ENCODE measurements around the gene PIGC. TPM values are rescaled to one million over a fixed set of nuclear protein-coding genes. Genes with fewer than 3 reads are reported as not detected.

The PIGC gene
- total RNA-seq, 1 donor from 2014 or later = 11.5 TPM

GRCh38 chr1:172405912-172406311 is 38.0 kb downstream of the PIGC start:
- intact Hi-C loops (cut with DNase I) = no loop called here

DNA sequence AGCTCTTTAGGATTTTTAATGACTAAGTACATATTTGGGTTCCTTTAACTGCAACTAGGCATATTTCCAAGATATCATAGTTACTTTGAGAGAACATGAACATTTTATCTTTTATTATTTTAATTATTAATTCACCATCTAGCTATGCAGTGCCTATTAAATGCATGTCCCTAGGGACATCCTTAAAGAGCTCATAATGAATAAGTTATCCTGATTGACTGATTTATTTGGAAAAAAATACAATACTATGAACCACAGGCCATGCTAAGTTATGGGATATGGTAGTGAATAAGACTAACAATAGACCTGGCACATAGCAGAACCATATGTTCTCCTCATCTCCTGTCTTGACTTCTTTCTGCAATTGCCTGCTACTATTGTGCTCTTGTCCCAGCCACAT is 39.7 kb downstream of the PIGC start:
- intact Hi-C loops (cut with DNase I) = loop anchor here (5.0 kb wide), 1 partner anchor 267 kb away; no protein-coding TSS in a partner anchor
- DNase-seq (ENCODE audit: low spot score) = no peak

More at GRCh38 chr1:172405912-172406311, 38.0 kb downstream of the PIGC start:
- DNase-seq (ENCODE audit: low spot score) = no peak

DNA sequence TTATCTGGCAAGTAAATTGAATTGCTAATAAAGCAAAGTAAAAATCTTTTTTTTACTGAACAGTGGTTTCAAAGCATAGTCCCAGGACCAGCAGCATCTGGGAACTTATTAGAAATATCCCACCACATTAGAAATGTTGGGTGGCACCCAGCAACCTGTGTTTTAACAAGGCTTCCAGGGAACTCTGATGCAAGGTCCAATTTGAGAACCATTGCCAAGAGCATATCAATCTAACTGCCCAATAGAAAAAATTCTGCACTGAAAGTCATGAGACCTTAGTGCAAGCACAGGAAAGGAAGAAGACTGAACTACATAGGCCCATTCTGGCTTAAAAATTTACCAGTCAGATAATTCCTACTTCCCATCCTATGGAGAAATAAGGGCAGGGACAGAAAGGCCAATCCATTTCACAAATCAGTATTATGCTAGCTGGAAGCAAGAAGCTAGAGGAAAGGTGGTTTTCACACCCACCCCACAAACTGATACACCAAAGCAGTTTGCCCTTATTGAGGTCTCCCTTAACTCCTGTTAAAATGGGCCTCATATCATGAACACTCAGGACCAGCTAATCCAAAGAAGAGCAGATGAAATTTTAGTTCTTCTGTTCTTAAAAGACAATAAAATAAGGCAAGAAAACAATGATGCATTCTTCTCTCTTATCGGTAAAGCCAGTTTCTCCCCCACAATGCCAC is 40.8 kb downstream of the PIGC start:
- intact Hi-C loops (cut with DNase I) = loop anchor here (1.0 to 5.0 kb wide), 2 partner anchors 9 to 266 kb away; no protein-coding TSS in a partner anchor
- no peak for DNase-seq (ENCODE audit: low spot score)

DNA sequence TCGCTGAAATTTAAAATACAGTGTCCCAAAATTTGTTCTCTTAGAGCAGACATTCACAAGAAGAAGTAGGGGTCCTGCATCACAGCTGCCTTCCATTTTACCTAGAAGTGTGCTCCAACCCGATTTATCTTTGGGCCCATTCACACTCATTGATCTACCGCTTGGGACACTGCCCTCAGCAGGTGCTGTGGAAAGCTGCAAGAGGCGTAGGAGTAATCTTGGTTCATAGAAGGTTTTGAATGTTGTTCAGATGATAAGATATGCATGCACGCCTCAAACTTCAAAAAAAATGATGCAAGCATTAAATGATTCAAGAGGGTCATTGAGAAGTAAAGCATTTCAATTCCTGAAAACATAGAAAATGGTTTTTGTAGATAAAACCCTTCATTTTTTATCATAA is 42.0 kb downstream of the PIGC start:
- intact Hi-C loops (cut with DNase I) = loop anchor here (1.0 to 5.0 kb wide), 2 partner anchors 10 to 265 kb away; no protein-coding TSS in a partner anchor
- DNase-seq (ENCODE audit: low spot score) = no peak

- intact Hi-C loops (cut with DNase I) = loop anchor here (5.0 kb wide), 1 partner anchor 264 kb away; no protein-coding TSS in a partner anchor
- no peak for DNase-seq (ENCODE audit: low spot score)
Observed at GRCh38 chr1:172401477-172401876, 42.4 kb downstream of the PIGC start.

GRCh38 chr1:172400722-172401105 is 43.2 kb downstream of the PIGC start:
- intact Hi-C loops (cut with DNase I) = loop anchor here (5.0 kb wide), 1 partner anchor 263 kb away; no protein-coding TSS in a partner anchor
- DNase-seq (ENCODE audit: low spot score) = no peak

GRCh38 chr1:172399756-172400721 is 43.8 kb downstream of the PIGC start:
- intact Hi-C loops (cut with DNase I) = loop anchor here (1.0 to 10.0 kb wide), 5 partner anchors 41 to 309 kb away; no protein-coding TSS in a partner anchor
- no peak for DNase-seq (ENCODE audit: low spot score)

- intact Hi-C loops (cut with DNase I) = loop anchor here (1.0 to 10.0 kb wide), 4 partner anchors 40 to 308 kb away; no protein-coding TSS in a partner anchor
- no peak for DNase-seq (ENCODE audit: low spot score)
Observed at GRCh38 chr1:172398970-172399755, 44.7 kb downstream of the PIGC start.

- intact Hi-C loops (cut with DNase I) = loop anchor here (2.0 to 10.0 kb wide), 3 partner anchors 39 to 113 kb away; no protein-coding TSS in a partner anchor
- DNase-seq (ENCODE audit: low spot score) = no peak
Observed at GRCh38 chr1:172398193-172398592, 45.7 kb downstream of the PIGC start.

DNA sequence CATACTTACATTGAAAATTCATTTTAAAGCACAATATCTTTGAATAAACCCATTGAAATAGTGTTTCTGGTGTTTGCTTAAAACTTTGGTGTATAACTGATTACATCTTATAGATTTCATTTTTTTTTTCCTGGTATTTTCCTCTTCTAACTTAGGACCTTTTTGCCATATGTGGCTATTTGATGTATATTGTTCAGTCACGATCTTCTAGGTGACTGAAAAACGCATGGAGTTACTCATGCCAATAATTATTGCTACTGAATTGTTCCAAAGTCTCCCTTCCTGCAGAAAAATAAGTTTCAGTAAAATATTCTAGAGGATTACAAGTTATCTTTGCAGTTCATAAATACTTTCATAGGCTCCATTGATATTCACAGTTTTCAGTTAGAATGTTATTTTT is 46.2 kb downstream of the PIGC start:
- intact Hi-C loops (cut with DNase I) = loop anchor here (2.0 to 10.0 kb wide), 3 partner anchors 39 to 113 kb away; no protein-coding TSS in a partner anchor
- no peak for DNase-seq (ENCODE audit: low spot score)

DNA sequence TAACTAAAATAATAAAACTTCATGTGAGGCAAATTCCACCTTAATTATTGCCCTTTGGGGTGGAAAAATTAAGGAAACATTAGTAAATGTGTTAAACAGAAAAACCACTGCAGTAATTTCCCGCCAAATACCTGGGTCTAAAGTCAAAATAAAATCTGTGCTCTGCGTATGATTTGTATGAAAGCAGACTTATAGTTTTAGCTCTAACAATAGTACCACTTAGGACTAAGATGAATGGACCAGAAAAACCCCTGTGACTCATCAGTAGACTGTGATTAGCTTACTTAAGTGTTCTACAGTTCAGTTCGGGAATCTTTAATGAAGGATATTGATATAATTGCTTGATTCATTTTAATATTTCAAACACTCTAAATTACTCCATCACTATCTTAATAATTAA is 46.6 kb downstream of the PIGC start:
- intact Hi-C loops (cut with DNase I) = loop anchor here (10.0 kb wide), 1 partner anchor 112 kb away; no protein-coding TSS in a partner anchor
- no peak for DNase-seq (ENCODE audit: low spot score)

DNA sequence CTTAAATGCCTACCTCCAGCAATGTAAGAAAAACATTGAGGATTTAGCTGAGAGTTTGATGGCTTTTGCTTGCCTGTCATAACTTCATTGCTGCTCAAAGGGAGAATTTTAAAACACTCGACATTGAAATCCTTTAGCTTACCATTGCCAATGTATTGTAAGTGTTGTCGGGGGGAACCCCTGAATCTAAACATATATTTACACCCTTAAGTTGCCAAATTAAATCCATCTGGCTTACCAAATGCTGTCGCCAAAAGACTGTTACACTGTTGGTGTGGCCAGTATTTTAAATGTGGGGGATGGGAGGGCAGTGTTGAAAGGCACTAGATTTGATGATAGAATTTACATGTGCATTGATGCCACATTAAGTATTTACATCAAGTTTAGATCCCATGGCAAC is 48.3 kb downstream of the PIGC start:
- intact Hi-C loops (cut with DNase I) = loop anchor here (10.0 kb wide), 1 partner anchor 111 kb away; no protein-coding TSS in a partner anchor

DNA sequence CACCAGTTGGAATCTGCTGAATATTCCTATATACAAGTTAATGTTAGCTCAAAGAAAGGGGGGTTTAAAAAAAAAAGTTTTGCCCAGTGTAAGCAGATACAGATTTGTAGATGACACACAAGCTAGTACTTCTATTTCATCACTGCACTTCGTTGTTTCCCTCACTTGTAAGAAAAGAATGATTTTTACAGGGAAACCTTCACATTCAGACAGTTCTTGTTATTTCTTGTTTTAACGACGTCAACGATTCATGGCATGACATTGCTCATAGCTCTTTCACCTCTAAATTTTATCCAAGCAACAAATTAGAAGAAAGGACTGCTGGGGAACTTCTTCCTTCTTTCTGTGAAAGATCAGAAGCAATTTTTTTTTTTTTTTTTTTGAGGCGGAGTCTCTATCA is 49.1 kb downstream of the PIGC start:
- intact Hi-C loops (cut with DNase I) = loop anchor here (10.0 kb wide), 1 partner anchor 110 kb away; no protein-coding TSS in a partner anchor
- no peak for DNase-seq (ENCODE audit: low spot score)

More for the DNA sequence above, 48.3 kb downstream of the PIGC start:
- no peak for DNase-seq (ENCODE audit: low spot score)

- intact Hi-C loops (cut with DNase I) = loop anchor here (10.0 kb wide), 1 partner anchor 109 kb away; no protein-coding TSS in a partner anchor
- no peak for DNase-seq (ENCODE audit: low spot score)
Observed at GRCh38 chr1:172394141-172394751, 49.6 kb downstream of the PIGC start.

GRCh38 chr1:172393354-172393753 is 50.5 kb downstream of the PIGC start:
- DNase-seq (ENCODE audit: low spot score) = no peak
- intact Hi-C loops (cut with DNase I) = loop anchor here (10.0 kb wide), 1 partner anchor 109 kb away; no protein-coding TSS in a partner anchor

DNA sequence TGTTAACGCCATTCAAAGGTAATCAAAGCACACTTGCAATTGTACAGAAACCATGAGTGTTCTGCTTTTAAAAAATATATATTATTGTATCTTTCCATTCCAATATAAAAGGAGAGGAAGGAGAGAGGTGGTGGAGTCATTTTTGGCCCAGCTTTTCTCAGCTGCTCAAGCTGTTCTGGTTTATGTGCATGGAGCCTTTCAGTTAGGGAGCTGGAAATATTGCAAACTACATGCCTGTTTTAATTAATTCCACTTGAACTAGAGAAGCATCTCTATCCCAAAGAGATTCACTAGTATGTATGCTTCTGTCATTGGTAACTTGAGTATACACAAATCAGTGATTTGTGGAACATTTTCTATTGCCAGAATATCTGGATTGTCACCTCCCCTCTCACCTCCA is 51.9 kb downstream of the PIGC start:
- intact Hi-C loops (cut with DNase I) = loop anchor here (10.0 kb wide), 1 partner anchor 107 kb away; no protein-coding TSS in a partner anchor

More for the DNA sequence above, 51.9 kb downstream of the PIGC start:
- no peak for DNase-seq (ENCODE audit: low spot score)
